GM06990 (cell line): ENCODE data around the gene ELOVL2.

Experiments
- DNase-seq: peaks from one replicate; pipeline ENCODE4 v3.0.0-alpha.2; 2011; ENCODE audit not compliant: insufficient read length; ENCODE audit errors: extremely low read depth
- H3K27me3 ChIP-seq: replicated peaks from 2 replicates; pipeline ENCODE4 v1.6.0; 2011; ENCODE audit warnings: low read length; ENCODE audit not compliant: control insufficient read depth, insufficient read depth
- H3K36me3 ChIP-seq: 2 replicates; pipeline ENCODE4 v1.5.1; 2011; ENCODE audit warnings: low read length; ENCODE audit not compliant: control insufficient read depth, insufficient read depth
- H3K4me3 ChIP-seq: replicated peaks from 2 replicates; pipeline ENCODE4 v1.5.1; 2011; ENCODE audit warnings: low read depth, mild to moderate bottlenecking, control low read depth, low read length
- TF ChIP-seq, protein P1 (sequence below): IDR thresholded peaks from 2 replicates; pipeline ENCODE4 v1.5.1; 2011; ENCODE audit warnings: low read length, control low read depth, mild to moderate bottlenecking, inconsistent platforms; ENCODE audit not compliant: insufficient read depth, poor library complexity, severe bottlenecking

ELOVL2 gene

DNA sequence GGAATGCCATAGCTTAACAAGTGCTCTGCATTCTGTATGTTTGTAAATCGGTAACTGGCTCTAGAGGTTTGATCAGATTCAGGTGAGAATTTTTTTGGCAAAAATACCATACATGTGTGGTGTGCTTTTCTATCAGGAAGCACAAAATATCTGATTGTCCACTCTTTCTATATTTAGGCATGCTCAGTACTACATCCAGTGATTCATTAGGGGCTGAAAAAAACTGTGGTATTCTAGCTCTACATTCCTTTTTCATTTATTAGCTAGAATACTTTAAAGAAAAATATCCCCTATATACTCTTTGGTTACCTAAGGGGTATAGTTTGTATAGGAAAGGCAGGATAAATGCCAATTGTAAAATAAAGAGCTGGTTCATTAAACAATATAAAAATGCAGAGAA lies 10.6 kb upstream of the ELOVL2 start:
- DNase-seq = no peak
- no peaks in the 10 kb centered on the region for H3K36me3 ChIP-seq
- H3K4me3 ChIP-seq = no peak overlapping the region
- TF ChIP-seq, protein P1, sequence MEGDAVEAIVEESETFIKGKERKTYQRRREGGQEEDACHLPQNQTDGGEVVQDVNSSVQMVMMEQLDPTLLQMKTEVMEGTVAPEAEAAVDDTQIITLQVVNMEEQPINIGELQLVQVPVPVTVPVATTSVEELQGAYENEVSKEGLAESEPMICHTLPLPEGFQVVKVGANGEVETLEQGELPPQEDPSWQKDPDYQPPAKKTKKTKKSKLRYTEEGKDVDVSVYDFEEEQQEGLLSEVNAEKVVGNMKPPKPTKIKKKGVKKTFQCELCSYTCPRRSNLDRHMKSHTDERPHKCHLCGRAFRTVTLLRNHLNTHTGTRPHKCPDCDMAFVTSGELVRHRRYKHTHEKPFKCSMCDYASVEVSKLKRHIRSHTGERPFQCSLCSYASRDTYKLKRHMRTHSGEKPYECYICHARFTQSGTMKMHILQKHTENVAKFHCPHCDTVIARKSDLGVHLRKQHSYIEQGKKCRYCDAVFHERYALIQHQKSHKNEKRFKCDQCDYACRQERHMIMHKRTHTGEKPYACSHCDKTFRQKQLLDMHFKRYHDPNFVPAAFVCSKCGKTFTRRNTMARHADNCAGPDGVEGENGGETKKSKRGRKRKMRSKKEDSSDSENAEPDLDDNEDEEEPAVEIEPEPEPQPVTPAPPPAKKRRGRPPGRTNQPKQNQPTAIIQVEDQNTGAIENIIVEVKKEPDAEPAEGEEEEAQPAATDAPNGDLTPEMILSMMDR = no peak
- H3K27me3 ChIP-seq = no peaks in the 10 kb centered on the region; the same call in 1 of the 2 replicates

DNA sequence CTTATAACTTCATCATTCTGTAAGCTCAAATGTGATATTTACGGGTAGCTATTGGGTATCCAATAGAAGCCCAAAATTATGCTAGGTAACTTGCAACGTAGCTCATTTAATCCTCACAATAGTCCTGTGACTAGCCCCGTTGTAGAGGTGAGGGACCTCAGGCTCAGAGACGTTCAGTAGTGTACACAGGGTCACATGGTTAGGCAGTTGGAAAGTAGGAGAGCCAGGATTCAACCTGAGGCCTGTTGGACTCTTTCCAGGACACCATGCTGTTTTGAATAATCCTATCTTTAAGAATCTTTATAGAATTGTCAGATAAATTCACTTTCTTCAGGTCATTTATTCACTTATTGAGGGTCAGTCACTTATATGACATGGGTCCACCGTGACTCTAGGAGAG lies 9.2 kb upstream of the ELOVL2 start:
- Histone ChIP-seq H3K36me3 (no peaks in the 10 kb centered on the region), H3K4me3 (no peak overlapping the region), H3K27me3 (no peaks in the 10 kb centered on the region; the same call in 1 of the 2 replicates)
- DNase-seq = no peak
- TF ChIP-seq, protein P1 = no peak

DNA sequence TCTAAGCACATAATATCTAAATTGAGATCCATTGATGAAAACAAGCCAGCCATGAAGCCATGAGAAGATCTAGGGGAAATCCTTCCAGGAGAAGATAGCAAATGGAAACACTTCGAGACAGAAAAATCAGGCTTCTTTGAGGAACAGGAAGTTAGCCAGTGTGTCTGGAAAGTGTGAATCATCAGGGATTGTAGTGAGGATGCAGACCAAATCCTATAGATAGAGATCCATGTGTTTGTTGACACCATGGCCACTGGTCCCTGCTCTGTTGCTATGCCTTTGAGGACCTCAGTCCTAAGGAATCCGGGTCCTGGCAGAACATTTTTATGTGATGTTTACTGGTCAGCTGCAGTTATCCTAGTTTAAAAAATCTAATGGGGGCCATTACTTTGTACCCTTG lies 6.6 kb upstream of the ELOVL2 start:
- Histone ChIP-seq H3K36me3 (no peaks in the 10 kb centered on the region), H3K4me3 (no peak overlapping the region), H3K27me3 (no peaks in the 10 kb centered on the region; the same call in 1 of the 2 replicates)
- no peak for DNase-seq
- TF ChIP-seq, protein P1 = no peak

DNA sequence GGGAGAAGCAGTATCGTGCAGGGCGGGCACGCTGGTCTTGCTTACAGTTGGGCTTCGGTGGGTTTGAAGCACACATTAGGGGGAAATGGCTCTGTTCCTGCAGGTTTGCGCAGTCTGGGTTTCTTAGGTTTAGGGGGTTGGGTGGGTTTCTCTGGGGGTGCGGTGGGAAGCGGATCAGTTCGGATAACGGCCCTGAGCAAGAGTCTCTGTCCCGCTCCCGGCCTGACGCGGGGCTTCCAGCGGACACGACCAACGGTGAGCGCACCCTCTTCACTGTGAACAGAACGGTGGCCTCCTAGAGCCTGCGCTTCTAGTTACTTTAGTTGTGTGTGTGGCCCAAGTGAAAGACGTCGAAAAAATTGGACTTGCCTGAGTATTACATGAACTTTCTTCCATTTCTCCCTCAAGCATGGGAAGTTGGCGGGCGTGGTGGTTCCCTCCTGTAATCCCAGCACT lies 635 bp upstream of the ELOVL2 start:
- no peaks in the 10 kb centered on the region for H3K36me3 ChIP-seq
- TF ChIP-seq, protein P1 = no peak
- no peak for DNase-seq
- H3K27me3 ChIP-seq = no peaks in the 10 kb centered on the region
- peak overlapping the region; percentile 37 for H3K4me3 ChIP-seq

DNA sequence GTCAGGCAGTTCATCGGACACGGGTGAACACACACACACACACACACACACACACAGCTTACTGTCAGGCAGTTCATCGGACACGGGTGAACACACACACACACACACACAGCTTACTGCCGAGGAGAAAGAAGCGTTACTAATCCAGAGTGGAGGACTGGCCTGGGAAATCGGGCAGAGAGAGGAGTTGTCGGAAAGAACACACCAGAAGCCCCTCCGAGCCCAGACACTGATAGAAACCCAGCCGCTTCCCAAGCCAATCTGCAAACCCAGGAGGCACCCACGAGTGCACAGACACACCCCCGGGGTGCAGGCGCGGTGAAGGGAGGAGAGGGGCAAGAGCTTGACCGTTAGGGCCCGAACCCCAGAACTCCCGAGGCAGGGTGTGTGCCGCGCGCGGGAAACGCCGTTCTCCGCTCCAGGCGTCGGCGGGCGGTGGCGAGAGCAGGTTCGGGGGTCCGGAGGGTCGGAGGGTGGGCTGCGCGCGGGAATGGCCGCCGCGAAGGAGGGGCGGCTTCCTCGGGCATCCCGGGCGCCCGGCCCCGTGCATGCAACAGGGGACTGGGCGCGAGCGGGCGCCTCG lies 636 bp downstream of the ELOVL2 start:
- peak; percentile 24 for DNase-seq
- TF ChIP-seq, protein P1 = no peak
- H3K36me3 ChIP-seq = no peaks in the 10 kb centered on the region
- no peaks in the 10 kb centered on the region for H3K27me3 ChIP-seq
- peak overlapping the region; percentile 33 for H3K4me3 ChIP-seq

DNA sequence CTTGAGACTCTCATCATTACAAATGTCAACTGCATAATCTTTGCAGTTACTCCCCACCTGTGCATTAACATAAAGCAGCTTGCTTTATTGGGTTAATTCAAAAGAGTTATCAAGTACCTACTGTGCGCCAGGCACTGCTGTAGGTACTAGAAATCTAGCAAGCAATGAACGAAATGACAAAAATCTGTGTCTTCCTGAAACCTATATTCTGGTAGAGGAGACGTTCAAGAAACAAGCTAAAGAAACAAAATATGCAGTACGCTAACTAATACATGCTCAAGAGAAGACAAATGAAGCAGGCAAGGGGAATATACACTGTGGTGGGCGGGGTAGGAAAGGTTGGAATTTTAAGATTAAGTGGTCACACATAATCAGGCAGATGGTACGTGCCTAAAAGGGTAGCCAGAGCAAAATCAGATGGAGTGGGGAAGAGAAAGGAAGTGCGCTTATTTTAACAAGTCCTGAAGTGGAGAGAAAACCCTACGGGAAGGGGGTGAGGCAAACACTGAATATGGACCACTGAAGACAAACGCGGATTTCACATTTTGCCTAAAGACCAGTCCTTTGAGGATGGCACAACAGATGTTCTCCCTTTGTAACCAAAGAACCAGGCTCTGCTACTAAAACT lies 1.2 kb downstream of the ELOVL2 start:
- TF ChIP-seq, protein P1 = no peak
- Histone ChIP-seq H3K4me3 (no peak overlapping the region), H3K27me3 (no peaks in the 10 kb centered on the region), H3K36me3 (no peaks in the 10 kb centered on the region)
- DNase-seq = no peak
